Epithelial cell of esophagus (primary cell): Measurements from ENCODE around the gene RYR1.

Experiments
- DNase-seq: peaks from one replicate; pipeline ENCODE4 v3.0.0; 2010; ENCODE audit warnings: low read depth
- H3K4me3 ChIP-seq: 2 replicates; pipeline ENCODE4 v1.5.1; 2011; ENCODE audit warnings: mild to moderate bottlenecking, low read length, control low read depth
- CTCF ChIP-seq: IDR thresholded peaks from 2 replicates; pipeline ENCODE4 v1.5.1; 2011; ENCODE audit warnings: low read depth, mild to moderate bottlenecking, low read length, control low read depth, inconsistent platforms; ENCODE audit not compliant: insufficient read depth; ENCODE audit errors: missing control alignments

The RYR1 gene

DNA sequence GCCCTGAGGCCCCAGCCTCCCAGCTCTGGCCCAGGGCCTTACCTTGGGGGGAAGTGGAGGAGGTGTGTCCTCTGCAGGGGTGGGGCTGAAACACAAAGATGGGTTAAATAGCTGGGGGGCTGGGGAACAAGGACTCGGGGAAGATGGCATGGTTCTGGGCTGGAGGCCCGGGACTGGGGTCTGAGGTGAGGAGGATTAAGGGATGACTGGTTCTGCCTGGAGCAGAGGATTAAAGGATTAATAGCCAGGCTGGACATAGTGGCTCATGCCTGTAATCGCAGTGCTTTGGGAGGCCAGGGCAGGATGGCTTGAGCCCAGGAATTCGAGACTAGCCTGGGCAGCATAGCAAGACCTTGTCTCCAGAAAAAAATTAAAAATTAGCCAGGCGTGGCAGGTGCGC, 172.6 kb downstream of the RYR1 start:
- no peak for DNase-seq
- no peak overlapping the region for H3K4me3 ChIP-seq
- no peak for TF ChIP-seq CTCF

GRCh38 chr19:38614289-38614688, 180.8 kb downstream of the RYR1 start:
- no peak overlapping the region for H3K4me3 ChIP-seq
- no peak for DNase-seq
- TF ChIP-seq CTCF, result no peak

DNA sequence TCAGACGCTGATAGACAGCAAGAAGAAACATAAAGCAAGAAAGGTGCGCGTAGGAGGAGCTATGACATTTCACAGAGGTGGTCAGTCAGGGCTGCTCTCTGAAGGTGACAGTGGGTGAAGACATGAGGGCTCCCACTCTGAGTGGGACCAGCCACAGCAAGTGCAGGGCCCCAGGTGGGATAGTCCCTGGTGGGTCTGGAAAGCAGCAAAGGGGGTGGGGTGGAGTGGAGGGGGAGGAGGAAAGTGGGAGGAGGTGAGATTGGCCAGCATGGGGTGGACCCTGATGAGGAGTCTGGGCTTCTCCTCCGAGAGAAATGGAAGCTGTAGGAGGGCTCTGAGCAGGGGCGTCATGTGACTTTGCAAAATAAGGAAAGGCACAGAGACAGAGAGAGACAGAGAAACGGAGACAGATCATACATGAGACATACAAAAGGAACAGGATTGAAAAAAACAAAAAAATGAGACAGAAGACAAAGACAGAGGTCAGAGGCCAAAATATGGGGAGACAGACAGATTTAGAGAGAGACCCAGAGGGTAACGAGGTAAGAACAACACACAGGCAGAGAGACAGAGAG, 181.6 kb downstream of the RYR1 start:
- DNase-seq, result no peak
- TF ChIP-seq CTCF, result no peak
- no peak overlapping the region for H3K4me3 ChIP-seq

- H3K4me3 ChIP-seq, result no peak overlapping the region
- no peak for DNase-seq
- no peak for TF ChIP-seq CTCF
Observed at GRCh38 chr19:38616265-38616664, 182.8 kb downstream of the RYR1 start.

DNA sequence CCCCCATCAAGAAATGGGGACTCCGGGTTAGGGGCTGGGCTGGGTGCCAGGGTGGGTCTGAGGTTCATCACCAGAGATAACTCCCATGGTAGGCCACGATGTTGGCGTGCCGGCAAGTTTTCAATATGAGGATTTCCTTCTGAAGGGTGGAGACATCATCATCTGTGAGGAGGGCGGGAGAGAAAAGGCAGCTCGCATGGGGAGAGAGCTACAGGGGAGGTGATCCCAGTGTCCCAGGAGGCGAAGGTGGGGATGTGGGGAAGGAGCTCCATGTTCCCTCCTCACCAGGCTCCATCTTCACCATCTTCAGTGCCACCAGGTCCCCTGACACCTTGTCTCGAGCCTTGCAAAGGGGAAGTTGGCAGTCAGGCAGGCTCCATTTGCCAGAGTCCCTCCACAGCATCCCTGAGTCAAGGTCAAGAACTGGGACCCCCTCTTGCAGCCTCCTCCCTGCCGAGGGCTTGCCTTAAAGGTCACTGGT, 183.8 kb downstream of the RYR1 start:
- DNase-seq, result no peak
- H3K4me3 ChIP-seq, result no peak overlapping the region

DNA sequence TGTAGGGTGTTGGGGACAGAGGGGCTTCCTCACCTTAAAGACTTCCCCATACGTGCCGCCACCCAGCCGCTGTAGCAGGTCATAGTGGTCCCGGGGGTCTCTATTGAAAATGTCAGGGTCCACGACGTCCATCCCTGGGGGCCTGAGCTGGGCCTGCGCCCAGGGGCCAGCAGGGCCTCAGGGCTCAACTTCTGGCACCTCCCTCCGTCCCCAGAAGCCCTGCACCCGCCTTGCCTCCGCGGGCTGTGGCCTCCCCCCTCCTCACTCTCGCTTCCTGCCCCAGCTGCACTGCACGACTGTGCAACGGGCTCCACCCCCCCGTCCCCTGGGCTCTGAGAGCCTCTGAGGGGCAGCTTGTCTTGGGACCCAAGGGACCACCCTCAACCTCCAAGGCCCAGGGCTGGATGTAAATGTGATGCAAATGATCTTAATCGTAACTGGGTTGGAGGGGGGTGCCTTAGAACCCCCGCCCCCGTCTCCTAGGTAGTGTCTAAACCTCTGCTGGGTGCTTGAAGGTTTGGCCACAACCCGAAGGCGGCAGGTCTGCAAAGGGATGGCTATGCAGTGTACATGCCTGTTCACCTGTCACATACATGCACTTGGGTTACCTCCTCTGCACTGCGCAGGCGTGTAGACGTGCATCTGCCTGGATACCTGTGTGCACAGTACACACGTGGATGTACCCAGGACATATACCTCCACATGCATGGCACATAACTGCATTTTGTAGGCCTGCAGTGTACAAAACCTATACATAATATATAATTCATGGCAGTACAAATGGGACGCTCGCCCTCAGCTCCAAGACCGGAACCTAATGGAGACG, 184.5 kb downstream of the RYR1 start, which contains the start of gene MAP4K1:
MAP4K1 (minus strand) TSS at position 190 of the 826 bp plus-strand sequence; CDS start at position 132, 58 bp downstream.
- peak within 1 kb of the TSS; percentile 100 for H3K4me3 ChIP-seq
- TF ChIP-seq CTCF, result no peak
- DNase-seq, result peak; percentile 45

More for the DNA sequence above, 183.8 kb downstream of the RYR1 start:
- no peak for TF ChIP-seq CTCF
